GM06990 (cell line): Measurements from ENCODE around the gene AKR1C3.

Source experiments
- DNase-seq: peaks from one replicate; pipeline ENCODE4 v3.0.0-alpha.2; 2011; ENCODE audit not compliant: insufficient read length; ENCODE audit errors: extremely low read depth
- H3K27me3 ChIP-seq: replicated peaks from 2 replicates; pipeline ENCODE4 v1.6.0; 2011; ENCODE audit warnings: low read length; ENCODE audit not compliant: control insufficient read depth, insufficient read depth
- H3K36me3 ChIP-seq: 2 replicates; pipeline ENCODE4 v1.5.1; 2011; ENCODE audit warnings: low read length; ENCODE audit not compliant: control insufficient read depth, insufficient read depth
- H3K4me3 ChIP-seq: replicated peaks from 2 replicates; pipeline ENCODE4 v1.5.1; 2011; ENCODE audit warnings: low read depth, mild to moderate bottlenecking, control low read depth, low read length
- CTCF ChIP-seq: IDR thresholded peaks from 2 replicates; pipeline ENCODE4 v1.5.1; 2011; ENCODE audit warnings: low read length, control low read depth, mild to moderate bottlenecking, inconsistent platforms; ENCODE audit not compliant: insufficient read depth, poor library complexity, severe bottlenecking

The AKR1C3 gene

GRCh38 chr10:5143137-5143536, 48.9 kb downstream of the AKR1C3 start:
- Histone ChIP-seq H3K4me3 (no peak overlapping the region), H3K36me3 (no peaks in the 10 kb centered on the region), H3K27me3 (no peaks in the 10 kb centered on the region)
- DNase-seq, result no peak
- TF ChIP-seq CTCF, result no peak

GRCh38 chr10:5146920-5147254, 52.7 kb downstream of the AKR1C3 start:
- H3K4me3 ChIP-seq, result no peak overlapping the region
- no peaks in the 10 kb centered on the region for H3K27me3 ChIP-seq
- no peaks in the 10 kb centered on the region for H3K36me3 ChIP-seq
- no peak for TF ChIP-seq CTCF
- no peak for DNase-seq

- H3K27me3 ChIP-seq, result no peaks in the 10 kb centered on the region
- no peaks in the 10 kb centered on the region for H3K36me3 ChIP-seq
- no peak for TF ChIP-seq CTCF
- DNase-seq, result no peak
- H3K4me3 ChIP-seq, result no peak overlapping the region
These were observed 53.2 kb downstream of the AKR1C3 start for GRCh38 chr10:5147255-5147980.

GRCh38 chr10:5147981-5148677, 53.9 kb downstream of the AKR1C3 start:
- no peaks in the 10 kb centered on the region for H3K36me3 ChIP-seq
- H3K27me3 ChIP-seq, result no peaks in the 10 kb centered on the region
- no peak for DNase-seq
- no peak for TF ChIP-seq CTCF
- H3K4me3 ChIP-seq, result no peak overlapping the region

GRCh38 chr10:5148678-5149032, 54.4 kb downstream of the AKR1C3 start:
- Histone ChIP-seq H3K4me3 (no peak overlapping the region), H3K27me3 (no peaks in the 10 kb centered on the region), H3K36me3 (no peaks in the 10 kb centered on the region)
- no peak for TF ChIP-seq CTCF
- no peak for DNase-seq
